GM13977 (cell line): Measurements from ENCODE around the gene AUH.

ENCODE experiments used
- DNase-seq: peaks from one replicate; pipeline ENCODE4 v3.0.0; 2012; ENCODE audit warnings: low spot score
- in situ Hi-C: fragments of 300-500 bp; cut with MboI; formaldehyde crosslinking; loops from one replicate; pipeline ENCODE4 v1.12.0; 2022; ENCODE audit warnings: low sequenced_read_pairs, low pct_unique_long_range_greater_than_20kb, mixed read lengths, inconsistent platforms; ENCODE audit not compliant: unreplicated experiment
- TF ChIP-seq, protein P1 (sequence below): IDR thresholded peaks from 2 replicates; pipeline ENCODE4 v1.5.1; 2012; ENCODE audit warnings: mild to moderate bottlenecking, control low read depth; ENCODE audit not compliant: insufficient read depth; ENCODE audit errors: extremely low read depth, missing control alignments

AUH gene

DNA sequence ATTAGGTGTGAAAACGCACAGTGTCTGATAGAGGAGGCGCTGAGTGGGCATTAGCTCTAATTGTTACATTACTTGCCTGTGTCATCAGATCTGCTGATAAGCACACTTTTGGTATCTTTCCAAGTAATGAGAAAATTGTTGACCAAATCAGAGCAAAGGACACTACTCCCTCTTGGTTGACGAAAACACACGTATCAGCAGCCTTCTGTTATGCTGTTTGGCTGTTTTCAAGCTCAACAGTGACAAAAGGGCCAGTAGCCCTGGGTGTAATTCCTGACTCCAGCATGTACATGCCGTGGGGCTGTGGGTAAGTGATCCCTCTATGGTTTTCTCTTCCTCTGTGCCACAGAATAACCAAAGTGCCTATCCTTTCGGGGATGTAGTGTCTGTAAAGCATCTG, 151.4 kb downstream of the AUH start:
- TF ChIP-seq, protein P1, sequence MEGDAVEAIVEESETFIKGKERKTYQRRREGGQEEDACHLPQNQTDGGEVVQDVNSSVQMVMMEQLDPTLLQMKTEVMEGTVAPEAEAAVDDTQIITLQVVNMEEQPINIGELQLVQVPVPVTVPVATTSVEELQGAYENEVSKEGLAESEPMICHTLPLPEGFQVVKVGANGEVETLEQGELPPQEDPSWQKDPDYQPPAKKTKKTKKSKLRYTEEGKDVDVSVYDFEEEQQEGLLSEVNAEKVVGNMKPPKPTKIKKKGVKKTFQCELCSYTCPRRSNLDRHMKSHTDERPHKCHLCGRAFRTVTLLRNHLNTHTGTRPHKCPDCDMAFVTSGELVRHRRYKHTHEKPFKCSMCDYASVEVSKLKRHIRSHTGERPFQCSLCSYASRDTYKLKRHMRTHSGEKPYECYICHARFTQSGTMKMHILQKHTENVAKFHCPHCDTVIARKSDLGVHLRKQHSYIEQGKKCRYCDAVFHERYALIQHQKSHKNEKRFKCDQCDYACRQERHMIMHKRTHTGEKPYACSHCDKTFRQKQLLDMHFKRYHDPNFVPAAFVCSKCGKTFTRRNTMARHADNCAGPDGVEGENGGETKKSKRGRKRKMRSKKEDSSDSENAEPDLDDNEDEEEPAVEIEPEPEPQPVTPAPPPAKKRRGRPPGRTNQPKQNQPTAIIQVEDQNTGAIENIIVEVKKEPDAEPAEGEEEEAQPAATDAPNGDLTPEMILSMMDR = no peak
- in situ Hi-C loops = no loop called here
- no peak for DNase-seq

DNA sequence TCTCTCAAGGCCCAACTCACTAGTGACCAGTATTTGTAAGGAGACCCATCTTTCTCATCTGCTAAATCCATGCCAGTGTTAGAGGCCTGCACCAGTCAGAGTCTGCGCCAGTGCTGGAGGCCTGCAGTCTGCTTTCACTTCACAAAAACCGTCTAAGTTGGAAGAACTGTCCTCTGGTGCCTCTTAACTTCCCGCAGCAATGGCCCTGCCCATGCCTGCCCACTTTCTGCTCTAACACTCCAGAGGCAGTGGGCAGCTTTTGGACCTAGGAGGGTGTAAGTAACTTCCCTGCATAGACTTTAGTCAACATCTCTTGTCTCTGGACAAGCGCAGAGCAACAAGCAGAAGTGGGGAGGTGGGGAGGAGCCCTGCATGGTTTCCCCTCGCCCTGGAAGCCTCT, 152.9 kb downstream of the AUH start:
- DNase-seq = no peak
- TF ChIP-seq, protein P1 = no peak
- in situ Hi-C loops = no loop called here

DNA sequence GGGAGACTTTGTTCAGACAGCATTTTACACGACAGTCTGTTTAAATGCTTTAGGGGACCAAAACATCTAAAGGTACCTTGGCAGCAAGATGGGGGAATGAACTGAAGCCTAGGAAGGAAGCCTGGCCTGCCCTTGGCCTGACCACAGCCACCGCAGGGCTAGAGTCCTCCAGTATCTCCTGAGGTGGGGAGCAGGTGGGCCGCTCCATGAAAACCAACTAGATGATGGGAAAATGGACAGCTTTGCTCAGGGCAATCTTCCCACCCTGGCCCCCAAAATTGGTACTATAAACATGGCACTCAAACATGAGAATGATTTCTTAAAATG, 153.3 kb downstream of the AUH start:
- TF ChIP-seq, protein P1 = no peak
- no peak for DNase-seq
- in situ Hi-C loops = no loop called here

DNA sequence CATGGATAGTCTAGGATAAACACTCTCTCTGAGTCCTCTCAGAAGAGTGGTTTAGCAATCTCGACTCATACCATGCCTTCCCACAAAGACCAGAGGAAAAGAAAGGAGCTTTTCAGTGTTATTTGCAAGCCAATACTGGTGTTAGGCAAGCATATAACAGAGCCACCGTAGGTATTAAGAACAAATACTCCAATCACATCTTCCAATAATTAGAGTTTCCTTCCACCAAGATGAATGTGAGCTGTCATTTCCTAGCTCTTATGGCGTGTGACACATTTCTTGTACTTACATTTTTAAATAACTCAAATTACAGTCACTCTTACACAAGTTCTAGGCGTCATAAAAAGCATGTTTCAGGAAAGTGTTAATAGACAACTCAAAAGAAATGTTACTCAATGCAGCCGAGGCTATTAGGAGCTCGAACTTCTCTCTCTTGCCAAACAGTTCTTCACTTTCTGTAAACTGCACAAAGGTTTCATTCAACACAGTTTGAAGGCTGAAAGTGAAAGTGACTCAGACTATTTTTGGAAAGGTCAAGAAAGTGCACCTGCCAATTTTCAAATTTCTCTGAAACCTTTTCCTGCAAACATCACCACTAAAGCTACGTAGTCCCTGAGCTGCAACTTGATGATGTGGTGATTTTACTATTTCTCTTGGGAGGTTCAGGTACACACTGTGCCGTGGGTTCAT, 153.8 kb downstream of the AUH start:
- DNase-seq = peak; percentile 56
- in situ Hi-C loops = no loop called here
- TF ChIP-seq, protein P1 = no peak

DNA sequence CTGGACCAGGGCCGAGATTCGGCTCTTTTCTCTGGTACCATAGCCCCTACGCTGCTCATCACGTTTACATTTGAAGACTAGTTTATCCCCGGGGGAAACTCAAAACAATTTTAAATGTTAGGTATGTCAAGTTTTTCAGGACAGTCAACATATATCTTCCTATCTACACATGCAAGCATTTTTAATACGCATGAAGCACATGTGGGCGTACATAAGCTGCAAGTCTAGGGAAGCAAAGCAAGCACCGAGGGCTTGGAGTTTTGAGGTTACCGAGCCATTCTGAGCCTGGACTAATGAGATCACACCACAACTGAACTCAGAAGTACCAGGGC, 154.4 kb downstream of the AUH start:
- TF ChIP-seq, protein P1 = no peak
- in situ Hi-C loops = no loop called here

DNA sequence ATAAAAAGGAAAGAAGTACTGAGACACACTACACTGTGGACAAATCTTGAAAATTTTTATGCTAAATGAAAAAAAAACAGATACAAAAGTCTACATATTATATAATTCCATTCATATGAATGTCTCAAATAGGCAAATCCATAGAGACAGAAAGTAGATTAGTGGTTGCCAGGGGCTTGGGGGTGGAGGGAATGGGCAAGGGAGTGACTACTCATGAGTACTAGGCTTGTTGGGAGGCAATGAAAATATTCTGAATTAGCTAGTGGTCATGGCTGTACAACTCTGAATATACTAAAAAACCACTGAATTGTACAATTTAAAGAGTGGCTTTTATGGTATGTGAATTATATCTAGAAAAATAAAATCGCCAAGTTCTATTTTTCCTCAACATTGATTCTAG, 154.9 kb downstream of the AUH start:
- in situ Hi-C loops = no loop called here
- TF ChIP-seq, protein P1 = no peak
- DNase-seq = no peak

More for the DNA sequence above, 154.4 kb downstream of the AUH start:
- DNase-seq = no peak
